Loucy (cell line): ENCODE data around the gene PAX5.

Source experiments
- EZH2phosphoT487 ChIP-seq: fragments of 200-600 bp; IDR thresholded peaks from 2 replicates; pipeline ENCODE4 v1.6.1; 2018; ENCODE audit warnings: antibody characterized with exemption, mild to moderate bottlenecking, moderate library complexity, borderline replicate concordance
- TF ChIP-seq, protein P1 (sequence below): fragments of 200-600 bp; sonication (generic); conservative IDR thresholded peaks from 2 replicates; pipeline ENCODE4 v1.5.1; 2014; ENCODE audit warnings: mild to moderate bottlenecking, antibody characterized with exemption, low read length

DNA sequence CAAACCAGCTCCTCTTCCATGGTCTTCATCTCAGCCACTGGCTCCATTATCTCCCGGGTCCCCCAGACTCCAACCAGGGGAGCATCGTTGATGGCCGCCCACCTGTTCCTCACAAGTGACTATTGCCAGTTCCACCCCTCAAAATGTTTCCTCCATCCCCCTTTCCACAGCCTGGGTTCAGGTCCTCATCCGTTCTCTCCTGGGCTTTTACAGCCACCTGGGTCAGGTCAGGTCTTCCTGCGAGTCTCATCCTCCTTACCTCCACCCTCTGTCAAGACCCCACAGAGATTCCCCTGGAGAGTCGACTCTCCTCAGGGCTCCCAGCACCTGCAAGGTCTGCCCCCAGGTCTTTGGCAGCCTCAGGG is 133.2 kb downstream of the PAX5 start:
- TF ChIP-seq, protein P1, sequence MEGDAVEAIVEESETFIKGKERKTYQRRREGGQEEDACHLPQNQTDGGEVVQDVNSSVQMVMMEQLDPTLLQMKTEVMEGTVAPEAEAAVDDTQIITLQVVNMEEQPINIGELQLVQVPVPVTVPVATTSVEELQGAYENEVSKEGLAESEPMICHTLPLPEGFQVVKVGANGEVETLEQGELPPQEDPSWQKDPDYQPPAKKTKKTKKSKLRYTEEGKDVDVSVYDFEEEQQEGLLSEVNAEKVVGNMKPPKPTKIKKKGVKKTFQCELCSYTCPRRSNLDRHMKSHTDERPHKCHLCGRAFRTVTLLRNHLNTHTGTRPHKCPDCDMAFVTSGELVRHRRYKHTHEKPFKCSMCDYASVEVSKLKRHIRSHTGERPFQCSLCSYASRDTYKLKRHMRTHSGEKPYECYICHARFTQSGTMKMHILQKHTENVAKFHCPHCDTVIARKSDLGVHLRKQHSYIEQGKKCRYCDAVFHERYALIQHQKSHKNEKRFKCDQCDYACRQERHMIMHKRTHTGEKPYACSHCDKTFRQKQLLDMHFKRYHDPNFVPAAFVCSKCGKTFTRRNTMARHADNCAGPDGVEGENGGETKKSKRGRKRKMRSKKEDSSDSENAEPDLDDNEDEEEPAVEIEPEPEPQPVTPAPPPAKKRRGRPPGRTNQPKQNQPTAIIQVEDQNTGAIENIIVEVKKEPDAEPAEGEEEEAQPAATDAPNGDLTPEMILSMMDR: no peak
- no peak for TF ChIP-seq EZH2phosphoT487
